ENCODE results near the gene TMEM170B.

The TMEM170B gene

GRCh38 chr6:11586117-11586516 is 48.6 kb downstream of the TMEM170B start:
- DNase-seq (ENCODE audit: low spot score), result no peak

- DNase-seq (ENCODE audit: low spot score), result no peak
Measured at GRCh38 chr6:11586536-11586935, 49.0 kb downstream of the TMEM170B start.

GRCh38 chr6:11589261-11589660 is 51.7 kb downstream of the TMEM170B start:
- DNase-seq (ENCODE audit: low spot score), result no peak

- DNase-seq (ENCODE audit: low spot score), result no peak
Measured at GRCh38 chr6:11592294-11592906, 54.9 kb downstream of the TMEM170B start.

GRCh38 chr6:11593096-11593495 is 55.5 kb downstream of the TMEM170B start:
- no peak for DNase-seq (ENCODE audit: low spot score)

- no peak for DNase-seq (ENCODE audit: low spot score)
Measured at GRCh38 chr6:11595903-11596302, 58.4 kb downstream of the TMEM170B start.

GRCh38 chr6:11596640-11597237 is 59.2 kb downstream of the TMEM170B start:
- DNase-seq (ENCODE audit: low spot score), result no peak

GRCh38 chr6:11598687-11599086 is 61.1 kb downstream of the TMEM170B start:
- no peak for DNase-seq (ENCODE audit: low spot score)

- DNase-seq (ENCODE audit: low spot score), result no peak
Measured at GRCh38 chr6:11600251-11600650, 62.7 kb downstream of the TMEM170B start.

GRCh38 chr6:11601776-11602605 is 64.4 kb downstream of the TMEM170B start:
- DNase-seq (ENCODE audit: low spot score), result no peak

GRCh38 chr6:11604215-11604614 is 66.7 kb downstream of the TMEM170B start:
- DNase-seq (ENCODE audit: low spot score), result no peak

- DNase-seq (ENCODE audit: low spot score), result no peak
Measured at GRCh38 chr6:11604836-11605506, 67.4 kb downstream of the TMEM170B start.

GRCh38 chr6:11605507-11605905 is 68.0 kb downstream of the TMEM170B start:
- DNase-seq (ENCODE audit: low spot score), result no peak

GRCh38 chr6:11606332-11606731 is 68.8 kb downstream of the TMEM170B start:
- DNase-seq (ENCODE audit: low spot score), result no peak

- no peak for DNase-seq (ENCODE audit: low spot score)
Measured at GRCh38 chr6:11607383-11607782, 69.8 kb downstream of the TMEM170B start.

- no peak for DNase-seq (ENCODE audit: low spot score)
Measured at GRCh38 chr6:11608600-11609323, 71.2 kb downstream of the TMEM170B start.

- no peak for DNase-seq (ENCODE audit: low spot score)
Measured at GRCh38 chr6:11609324-11610071, 71.9 kb downstream of the TMEM170B start.

- no peak for DNase-seq (ENCODE audit: low spot score)
Measured at GRCh38 chr6:11613336-11613735, 75.8 kb downstream of the TMEM170B start.

GRCh38 chr6:11613858-11614257 is 76.3 kb downstream of the TMEM170B start:
- DNase-seq (ENCODE audit: low spot score), result no peak

GRCh38 chr6:11614534-11615213 is 77.1 kb downstream of the TMEM170B start:
- DNase-seq (ENCODE audit: low spot score), result no peak

GRCh38 chr6:11615214-11615602 is 77.7 kb downstream of the TMEM170B start:
- DNase-seq (ENCODE audit: low spot score), result no peak

Data from activated CD4-positive, alpha-beta T cell treated with anti-CD3 and anti-CD28 coated beads, Interleukin-2, Interleukin-4, amounts not matched to agents 100 ng/mL and 50 ng/mL, durations not matched to agents 16 hours and 8 hours (primary cell).